Spleen (tissue), 7 donors: ENCODE results near the gene SEL1L.

Experiments used
- CTCF ChIP-seq, 11 experiments: fragments of 200-600 bp in 7 of 11; fragments of 450-650 bp in 4 of 11; sonication (generic) in 4 of 11; IDR thresholded peaks in 8 of 11; conservative IDR thresholded peaks in 3 of 11; 1 replicate in 7 of 11; 2 replicates in 4 of 11; pipeline versions ENCODE4 v1.4.0 to v1.8.0; 2016 to 2021; ENCODE audit warnings: antibody characterized with exemption in 11 of 11, inconsistent platforms in 4 of 11, mild to moderate bottlenecking in 1 of 11
- POLR2AphosphoS5 ChIP-seq, 3 donors: sonication (generic); formaldehyde crosslinking; IDR thresholded peaks; one replicate each; pipeline ENCODE4 v1.5.1; 2017; ENCODE audit warnings: antibody characterized with exemption in 3 of 3
- donor health status: DM: no; HTN: no; CAD: no; lungs with moderate emphysema.
- donor health status: DM: no; HTN: no; CAD: no.
- donor health status: DM: no; HTN: no; CAD: no.

GRCh38 chr14:81435391-81436295 lies 98.0 kb downstream of the SEL1L start:
- TF ChIP-seq CTCF (IDR thresholded peaks at IDR 0.05 in 8 of 11, conservative IDR thresholded peaks at IDR 0.05 in 3 of 11) (no peak), POLR2AphosphoS5 (IDR thresholded peaks at IDR 0.05) (peak in 2 of 3 donors; percentile 63 to 68)
